AG04449 (cell line): Measurements from ENCODE around the gene CCSER2.
"Not testable (repeated sequence)": the region's sequence is repeated elsewhere in the genome, so short reads cannot be mapped to it uniquely, and the experiment has no call there.

Source experiments
- CTCF ChIA-PET: fragments of 350-600 bp; formaldehyde crosslinking; extraction: SDS; loops from one replicate; lab custom pipeline; 2021; ENCODE audit warnings: antibody characterized with exemption; lab: Yijun Ruan, JAX
- POLR2A ChIA-PET: fragments of 400-600, 350-600 bp; formaldehyde crosslinking; extraction: SDS; loops from one replicate; lab custom pipeline; 2020; ENCODE audit warnings: antibody characterized with exemption, inconsistent platforms; lab: Yijun Ruan, JAX
- DNase-seq: peaks from one replicate; pipeline ENCODE4 v3.0.0-alpha.2; 2010; ENCODE audit warnings: low read depth, low spot score
- H3K4me3 ChIP-seq: 2 replicates; pipeline ENCODE4 v1.5.1; 2011; ENCODE audit warnings: low read depth, mild to moderate bottlenecking, control low read depth, low read length
- CTCF ChIP-seq: IDR thresholded peaks from one replicate; pipeline ENCODE4 v1.5.1; 2011; ENCODE audit warnings: mild to moderate bottlenecking, moderate library complexity, low read length, control low read depth, inconsistent platforms; ENCODE audit not compliant: insufficient read depth; ENCODE audit errors: missing control alignments

Gene CCSER2

DNA sequence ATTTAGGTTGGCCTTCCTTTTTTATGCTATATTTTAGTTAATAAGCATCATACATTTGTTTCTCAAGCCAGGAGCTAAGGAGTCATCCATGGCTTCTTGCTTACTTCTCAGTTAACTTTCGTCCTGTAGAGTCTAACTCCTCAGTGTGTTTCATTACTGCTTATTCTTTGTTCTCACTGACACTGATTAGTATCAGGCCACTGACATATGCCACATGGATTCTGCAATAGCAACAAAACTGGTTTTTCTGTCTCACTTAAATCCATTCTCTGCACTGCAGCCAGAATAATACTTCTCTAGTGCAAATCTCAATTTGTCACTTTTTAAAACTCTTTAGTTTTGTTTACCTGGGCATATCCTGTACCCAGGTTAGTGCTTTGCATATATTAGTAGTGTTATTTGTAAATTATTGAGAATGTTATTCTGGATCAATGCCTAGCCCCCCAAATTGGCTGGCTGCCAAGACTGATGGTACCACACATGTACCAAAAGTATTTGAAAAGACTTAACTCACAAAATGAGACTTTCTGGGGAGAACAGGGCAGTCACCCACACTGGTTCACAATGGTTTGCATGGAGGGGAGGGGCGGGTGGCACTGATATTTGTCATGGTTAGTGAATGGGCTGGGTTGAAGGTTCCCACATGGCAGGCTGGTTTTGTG is 79.1 kb downstream of the CCSER2 start:
- no peak for TF ChIP-seq CTCF
- no peak for DNase-seq
- ChIA-PET CTCF (no interaction called here), POLR2A (no interaction called here)
- H3K4me3 ChIP-seq, result no peak overlapping the region

DNA sequence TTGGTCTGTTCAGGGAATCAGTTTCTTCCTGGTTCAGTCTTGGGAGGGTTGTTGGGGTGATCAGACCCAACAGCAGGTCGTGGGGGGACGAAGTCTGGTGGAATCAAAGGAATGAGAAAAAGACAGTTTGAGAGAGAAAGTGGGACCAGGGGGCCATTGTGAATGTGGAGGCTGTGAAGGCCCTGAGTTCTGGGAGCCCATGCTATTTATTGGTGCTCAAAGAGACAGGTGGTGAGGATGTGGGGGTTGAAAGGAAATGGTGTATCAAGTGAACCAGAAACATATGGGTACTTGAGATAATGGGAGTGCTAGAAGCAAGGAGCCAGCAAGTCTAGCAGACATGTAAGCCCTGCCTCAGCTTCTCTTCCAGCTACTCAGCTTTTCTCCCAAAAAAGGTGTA is 84.1 kb downstream of the CCSER2 start:
- CTCF ChIA-PET, result interaction anchor here (1.5 to 2.7 kb wide), 2 partner anchors 19 to 125 kb away, joined by 3 to 10 read pairs; no protein-coding TSS in a partner anchor

DNA sequence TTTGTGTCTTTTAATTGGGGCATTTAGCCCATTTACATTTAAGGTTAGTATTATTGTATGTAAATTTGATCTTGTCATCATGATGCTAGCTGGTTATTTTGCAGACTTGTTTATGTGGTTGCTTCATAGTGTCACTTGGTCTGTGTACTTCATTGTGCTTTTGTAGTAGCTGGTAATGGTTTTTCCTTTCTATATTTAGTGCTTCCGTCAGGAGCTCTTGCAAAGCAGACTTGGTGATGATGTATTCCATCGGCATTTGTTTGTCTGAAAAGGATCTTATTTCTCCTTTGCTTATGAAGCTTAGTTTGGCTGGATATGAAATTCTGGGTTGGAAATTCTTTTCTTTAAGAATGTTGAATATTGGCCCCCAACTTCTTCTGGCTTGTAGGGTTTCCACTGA is 85.7 kb downstream of the CCSER2 start:
- CTCF ChIA-PET, result interaction anchor here (1.2 to 2.7 kb wide), 3 partner anchors 11 to 124 kb away, joined by 3 to 13 read pairs (median 10); no protein-coding TSS in a partner anchor
- POLR2A ChIA-PET, DNase-seq, H3K4me3 ChIP-seq: not testable (repeated sequence)

More for the DNA sequence above, 84.1 kb downstream of the CCSER2 start:
- DNase-seq, result no peak
- POLR2A ChIA-PET, result no interaction called here
- H3K4me3 ChIP-seq, result no peak overlapping the region
- no peak for TF ChIP-seq CTCF

DNA sequence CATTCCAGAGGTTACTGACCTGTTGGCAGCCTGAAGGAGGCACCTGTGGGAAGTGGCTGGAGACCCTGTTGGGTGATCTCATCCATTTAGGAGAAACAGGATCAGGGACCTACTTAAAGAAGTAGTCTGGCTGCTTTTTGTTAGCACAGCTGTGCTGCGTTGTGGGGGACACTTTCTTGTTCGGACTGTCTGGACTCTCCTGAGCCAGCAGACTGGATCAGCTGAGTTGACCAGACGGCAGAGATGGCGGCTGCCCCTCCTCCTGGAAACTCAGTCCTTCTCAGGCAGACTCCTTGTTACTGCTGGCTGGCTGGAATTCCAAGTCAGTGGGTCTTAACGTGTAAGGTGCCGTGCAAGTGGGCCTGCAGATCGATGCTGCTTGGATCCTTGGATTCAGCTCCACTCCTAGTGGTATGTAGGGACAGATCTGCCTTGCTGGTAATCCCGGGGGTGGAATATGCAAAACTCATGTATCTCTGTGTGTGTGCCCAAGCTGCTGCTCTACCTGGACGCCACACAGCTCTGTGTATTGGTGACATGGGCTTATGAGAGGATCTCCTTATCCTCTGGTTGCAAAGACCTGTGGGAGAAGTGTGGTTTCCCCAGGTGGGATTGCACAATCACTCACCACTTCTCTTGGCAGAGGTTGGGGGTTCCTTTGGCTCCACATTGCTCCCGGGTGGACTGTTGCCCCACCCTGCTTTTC is 87.3 kb downstream of the CCSER2 start:
- POLR2A ChIA-PET, result no interaction called here
- CTCF ChIA-PET, result interaction anchor here (2.7 kb wide), 1 partner anchor 15 kb away, joined by 13 read pairs; no protein-coding TSS in a partner anchor

DNA sequence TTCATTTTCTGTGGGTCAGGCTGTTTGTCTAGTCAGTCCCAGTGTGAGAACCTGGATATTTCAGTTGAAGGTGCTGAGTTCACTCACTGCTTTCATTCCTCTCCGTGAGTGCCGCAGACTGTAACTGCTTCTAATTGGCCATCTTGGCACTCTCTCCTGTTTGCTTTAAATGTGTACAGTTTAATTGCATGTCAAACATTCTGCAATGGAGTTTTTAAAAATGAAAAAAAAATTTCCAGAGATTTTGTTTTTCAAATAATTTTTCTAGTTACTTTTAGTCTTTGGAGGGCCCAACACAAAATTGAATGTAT is 87.8 kb downstream of the CCSER2 start:
- no peak for TF ChIP-seq CTCF
- POLR2A ChIA-PET, result no interaction called here
- no peak overlapping the region for H3K4me3 ChIP-seq
- CTCF ChIA-PET, result no interaction called here
- no peak for DNase-seq

More for the DNA sequence above, 87.3 kb downstream of the CCSER2 start:
- DNase-seq, result no peak
- TF ChIP-seq CTCF, result no peak
- no peak overlapping the region for H3K4me3 ChIP-seq

DNA sequence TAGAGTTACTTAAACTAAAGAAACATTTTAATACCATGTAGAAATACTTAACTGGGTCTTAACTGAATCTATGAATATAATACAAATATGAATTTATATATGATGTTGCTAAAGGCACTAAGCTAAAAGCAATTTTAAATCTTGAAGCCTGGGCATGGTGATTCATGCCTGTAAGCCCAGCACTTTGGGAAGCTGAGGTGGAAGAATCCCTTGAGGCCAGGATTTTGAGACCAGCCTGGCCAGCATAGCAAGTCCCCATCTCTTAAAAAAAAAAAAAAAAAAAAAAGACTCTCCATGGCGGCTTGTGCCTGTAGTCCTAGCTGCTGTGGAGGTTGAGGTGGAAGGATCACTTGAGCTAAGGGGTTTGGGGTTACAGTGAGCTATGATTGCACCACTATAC is 95.3 kb downstream of the CCSER2 start:
- no peak overlapping the region for H3K4me3 ChIP-seq
- POLR2A ChIA-PET, result no interaction called here
- no peak for DNase-seq
- CTCF ChIA-PET, result interaction anchor here (0.7 kb wide), 1 partner anchor 130 kb away, joined by 3 read pairs; no protein-coding TSS in a partner anchor
- no peak for TF ChIP-seq CTCF
